K562 (cell line): ENCODE results near the gene KRTAP20-2.

ENCODE experiments used
- CTCF ChIP-seq, 3 experiments: IDR thresholded peaks in 2 of 3; conservative IDR thresholded peaks in 1 of 3; 2 replicates each; pipeline ENCODE4 v1.5.1; 2011 to 2012; ENCODE audit warnings: low read length in 3 of 3, mild to moderate bottlenecking in 3 of 3, control low read depth in 2 of 3, improper control_type of control experiment in 1 of 3, inconsistent platforms in 1 of 3, low read depth in 1 of 3, mixed read lengths in 1 of 3, moderate library complexity in 1 of 3; ENCODE audit not compliant: insufficient read depth in 2 of 3
- EGR1 ChIP-seq: fragments of 450-650 bp; conservative IDR thresholded peaks from 2 replicates; pipeline ENCODE4 v1.6.1; 2017; ENCODE audit warnings: mild to moderate bottlenecking
- ZNF174 ChIP-seq: fragments of 250-450 bp; sonication (Bioruptor Pico); IDR thresholded peaks from 2 replicates; pipeline ENCODE4 v1.4.0; 2020; ENCODE audit warnings: mild to moderate bottlenecking
- TF ChIP-seq, protein P1 (sequence below): sonication (generic); formaldehyde crosslinking; IDR thresholded peaks from 2 replicates; pipeline ENCODE4 v1.8.0; 2022; ENCODE audit warnings: mild to moderate bottlenecking, missing genetic modification reagents, borderline replicate concordance

- TF ChIP-seq CTCF (IDR thresholded peaks at IDR 0.05 in 2 of 3, conservative IDR thresholded peaks at IDR 0.05 in 1 of 3; ENCODE audit: insufficient read depth in 2 of 3, low read depth in 1 of 3, low read length in 3 of 3) (no peak), EGR1 (no peak), ZNF174 (CRISPR knock-in tag) (no peak)
- TF ChIP-seq, protein P1, sequence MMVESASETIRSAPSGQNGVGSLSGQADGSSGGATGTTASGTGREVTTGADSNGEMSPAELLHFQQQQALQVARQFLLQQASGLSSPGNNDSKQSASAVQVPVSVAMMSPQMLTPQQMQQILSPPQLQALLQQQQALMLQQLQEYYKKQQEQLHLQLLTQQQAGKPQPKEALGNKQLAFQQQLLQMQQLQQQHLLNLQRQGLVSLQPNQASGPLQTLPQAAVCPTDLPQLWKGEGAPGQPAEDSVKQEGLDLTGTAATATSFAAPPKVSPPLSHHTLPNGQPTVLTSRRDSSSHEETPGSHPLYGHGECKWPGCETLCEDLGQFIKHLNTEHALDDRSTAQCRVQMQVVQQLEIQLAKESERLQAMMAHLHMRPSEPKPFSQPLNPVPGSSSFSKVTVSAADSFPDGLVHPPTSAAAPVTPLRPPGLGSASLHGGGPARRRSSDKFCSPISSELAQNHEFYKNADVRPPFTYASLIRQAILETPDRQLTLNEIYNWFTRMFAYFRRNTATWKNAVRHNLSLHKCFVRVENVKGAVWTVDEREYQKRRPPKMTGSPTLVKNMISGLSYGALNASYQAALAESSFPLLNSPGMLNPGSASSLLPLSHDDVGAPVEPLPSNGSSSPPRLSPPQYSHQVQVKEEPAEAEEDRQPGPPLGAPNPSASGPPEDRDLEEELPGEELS (CRISPR knock-in tag), result no peak
These were observed 34.2 kb upstream of the KRTAP20-2 start, which contains the start of gene KRTAP22-1 for GRCh38 chr21:30600787-30601186.
